HL-60/S4 treated with phorbol 12-myristate 13-acetate at 8.2 ng/mL for 4 days and 3 days (cell line): ENCODE results near the gene TACSTD2.
"Not testable (repeated sequence)": the region's sequence is repeated elsewhere in the genome, so short reads cannot be mapped to it uniquely, and the experiment has no call there.

Experiments
- in situ Hi-C: fragments of 300-500 bp; cut with MboI; formaldehyde crosslinking; loops from 2 replicates; pipeline ENCODE4 v1.15.0; 2022; ENCODE audit warnings: low sequenced_read_pairs

The TACSTD2 gene

GRCh38 chr1:58568271-58568860 lies 8.7 kb downstream of the TACSTD2 start:
- in situ Hi-C loops = no loop called here

DNA sequence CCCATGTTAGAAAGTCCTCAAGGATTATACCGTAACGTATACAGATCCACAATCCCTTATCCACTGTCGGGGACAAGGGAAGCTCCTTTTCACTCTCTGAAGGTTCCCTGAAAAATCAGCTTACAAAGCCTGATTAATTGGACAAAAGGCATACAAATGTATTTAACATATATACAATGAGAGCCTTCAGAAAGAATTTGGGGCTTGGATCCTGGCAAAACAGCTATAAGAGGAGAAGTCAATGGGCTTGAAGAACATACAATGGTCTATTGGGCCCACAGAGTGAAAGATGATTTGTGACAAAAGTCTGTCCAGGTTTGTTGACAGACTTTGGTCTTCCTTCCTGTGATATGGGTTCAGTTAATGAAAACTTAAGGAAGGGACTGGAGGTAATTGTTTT lies 10.7 kb downstream of the TACSTD2 start:
- in situ Hi-C loops = no loop called here

DNA sequence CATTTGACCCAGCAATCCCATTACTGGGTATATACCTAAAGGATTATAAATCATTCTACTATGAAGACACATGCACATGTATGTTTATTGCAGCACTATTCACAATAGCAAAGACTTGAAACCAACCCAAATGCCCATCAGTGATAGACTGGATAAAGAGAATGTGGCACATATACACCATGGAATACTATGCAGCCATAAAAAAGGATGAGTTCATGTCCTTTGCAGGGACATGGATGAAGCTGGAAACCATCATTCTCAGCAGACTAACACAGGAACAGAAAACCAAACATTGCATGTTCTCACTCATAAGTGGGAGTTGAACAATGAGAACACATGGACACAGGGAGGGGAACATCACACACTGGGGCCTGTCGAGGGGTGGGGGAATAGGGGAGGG lies 13.3 kb downstream of the TACSTD2 start:
- in situ Hi-C loops = not testable (repeated sequence)

DNA sequence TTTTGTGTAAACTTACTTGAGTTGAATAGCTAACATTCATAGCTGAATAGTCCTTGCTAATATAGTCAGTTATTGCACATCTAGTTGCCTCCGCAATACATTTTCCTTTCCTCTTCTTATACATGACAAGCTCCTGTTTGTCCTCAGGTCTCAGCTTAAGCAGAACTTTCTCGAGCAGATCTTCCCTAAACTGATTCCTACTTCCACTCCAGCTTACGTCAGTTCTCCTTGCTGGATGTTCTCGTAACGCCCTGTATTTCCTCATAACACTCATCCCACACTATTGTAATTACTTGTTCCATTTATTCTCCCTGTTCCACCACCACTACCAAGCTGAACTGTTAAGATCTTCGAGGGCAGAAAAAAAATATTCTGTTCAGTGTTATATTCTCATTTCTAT lies 15.4 kb downstream of the TACSTD2 start:
- in situ Hi-C loops = no loop called here

- in situ Hi-C loops = no loop called here
These were observed 21.7 kb downstream of the TACSTD2 start for GRCh38 chr1:58555393-58555792.

- in situ Hi-C loops = no loop called here
These were observed 25.6 kb downstream of the TACSTD2 start for GRCh38 chr1:58551186-58552140.

- in situ Hi-C loops = loop anchor here (25.0 kb wide), 1 partner anchor 88 kb away; no protein-coding TSS in a partner anchor
These were observed 27.8 kb downstream of the TACSTD2 start for GRCh38 chr1:58549291-58549690.

- in situ Hi-C loops = loop anchor here (25.0 kb wide), 1 partner anchor 89 kb away; no protein-coding TSS in a partner anchor
These were observed 28.7 kb downstream of the TACSTD2 start for GRCh38 chr1:58548371-58548770.

- in situ Hi-C loops = loop anchor here (25.0 kb wide), 1 partner anchor 91 kb away; no protein-coding TSS in a partner anchor
These were observed 30.3 kb downstream of the TACSTD2 start, which contains the start of gene OMA1 for GRCh38 chr1:58546520-58547308. Gene OMA1, minus strand, starts transcription at chr1:58546726. Its CDS starts 7,432 bp downstream, at chr1:58539294.

GRCh38 chr1:58545591-58546519 lies 31.2 kb downstream of the TACSTD2 start:
- in situ Hi-C loops = loop anchor here (25.0 kb wide), 1 partner anchor 91 kb away; no protein-coding TSS in a partner anchor

- in situ Hi-C loops = loop anchor here (25.0 kb wide), 1 partner anchor 94 kb away; no protein-coding TSS in a partner anchor
These were observed 33.8 kb downstream of the TACSTD2 start for GRCh38 chr1:58543260-58543659.

GRCh38 chr1:58539553-58539952 lies 37.5 kb downstream of the TACSTD2 start:
- in situ Hi-C loops = loop anchor here (25.0 kb wide), 1 partner anchor 98 kb away; no protein-coding TSS in a partner anchor

GRCh38 chr1:58538821-58539220 lies 38.2 kb downstream of the TACSTD2 start:
- in situ Hi-C loops = loop anchor here (25.0 kb wide), 1 partner anchor 98 kb away; no protein-coding TSS in a partner anchor

GRCh38 chr1:58531842-58532241 lies 45.2 kb downstream of the TACSTD2 start:
- in situ Hi-C loops = loop anchor here (25.0 kb wide), 1 partner anchor 105 kb away; no protein-coding TSS in a partner anchor

- in situ Hi-C loops = loop anchor here (25.0 kb wide), 1 partner anchor 108 kb away; no protein-coding TSS in a partner anchor
These were observed 47.8 kb downstream of the TACSTD2 start for GRCh38 chr1:58529284-58529683.

- in situ Hi-C loops = loop anchor here (25.0 kb wide), 1 partner anchor 109 kb away; no protein-coding TSS in a partner anchor
These were observed 48.5 kb downstream of the TACSTD2 start for GRCh38 chr1:58528518-58528917.
